ENCODE data around the gene ANGEL2. TPM values are rescaled to one million over a fixed set of nuclear protein-coding genes. Genes with fewer than 3 reads are reported as not detected.
"Not testable (repeated sequence)": the region's sequence is repeated elsewhere in the genome, so short reads cannot be mapped to it uniquely, and the experiment has no call there.

The ANGEL2 gene
- total RNA-seq, 1 donor from 2014 or later: 33.1 TPM

DNA sequence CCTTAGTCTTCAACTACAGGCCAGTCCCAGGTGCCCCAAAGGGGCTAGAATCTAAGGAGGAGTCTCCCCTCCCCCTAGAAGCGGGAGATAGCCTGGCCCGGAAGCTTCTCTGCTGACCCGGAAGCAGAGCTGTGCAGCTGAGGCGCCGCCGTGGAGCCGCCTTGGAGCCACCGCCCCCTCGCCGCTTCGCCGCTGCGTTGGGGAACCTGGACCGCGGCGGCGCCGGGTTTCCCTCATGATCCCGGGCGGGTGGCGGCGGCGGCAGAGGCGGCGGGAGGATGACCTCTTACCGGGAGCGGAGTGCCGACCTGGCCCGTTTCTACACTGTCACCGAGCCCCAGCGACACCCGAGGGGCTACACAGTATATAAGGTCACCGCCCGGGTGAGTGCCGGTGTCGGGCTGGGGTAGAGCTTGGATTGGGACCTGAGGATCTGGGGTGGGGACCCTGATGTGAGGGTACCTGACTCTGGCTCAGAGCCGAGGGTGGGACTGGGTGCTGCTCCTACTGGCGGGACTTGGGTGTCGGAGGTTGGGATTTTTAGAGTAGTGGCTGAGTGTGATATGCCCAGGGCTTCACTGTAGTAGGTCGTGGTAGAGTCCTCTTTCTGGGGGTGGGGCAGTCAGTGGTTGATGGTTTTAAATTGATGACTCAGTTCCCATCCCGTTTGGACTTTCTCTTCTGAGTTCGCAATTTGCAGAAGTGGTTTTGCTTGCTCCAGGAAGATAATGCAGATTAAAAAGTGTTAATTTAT is 35.6 kb upstream of the ANGEL2 start, which contains the start of gene RPS6KC1:
Gene RPS6KC1 (plus strand): TSS at position 115 of the 754 bp plus-strand sequence. CDS start 164 bp downstream, at position 279.
- peak; percentile 20 for TF ChIP-seq CTCF (IDR thresholded peaks at IDR 0.05; ENCODE audit: partially characterized antibody, unreplicated experiment)
- Mint-ChIP-seq H3K36me3 (ENCODE audit: unreplicated experiment) (peaks cover 8% of the 10 kb centered on the region), H3K4me3 (ENCODE audit: unreplicated experiment) (peak within 1 kb of the TSS; percentile 99), H3K27me3 (ENCODE audit: unreplicated experiment) (peaks cover 4% of the 10 kb centered on the region), H3K4me1 (ENCODE audit: low read depth, unreplicated experiment) (peaks cover 9% of the 10 kb centered on the region), H3K27ac (ENCODE audit: unreplicated experiment) (peak within 1 kb of the TSS; percentile 87), H3K9me3 (ENCODE audit: unreplicated experiment) (peaks cover 3% of the 10 kb centered on the region)
- peak; percentile 89 for DNase-seq

- Mint-ChIP-seq H3K4me3 (ENCODE audit: unreplicated experiment) (peak overlapping the region; percentile 99), H3K9me3 (ENCODE audit: unreplicated experiment) (peaks cover 3% of the 10 kb centered on the region), H3K4me1 (ENCODE audit: low read depth, unreplicated experiment) (peaks cover 9% of the 10 kb centered on the region), H3K27ac (ENCODE audit: unreplicated experiment) (peak overlapping the region; percentile 79), H3K27me3 (ENCODE audit: unreplicated experiment) (peaks cover 4% of the 10 kb centered on the region), H3K36me3 (ENCODE audit: unreplicated experiment) (peaks cover 8% of the 10 kb centered on the region)
- DNase-seq: no peak
- TF ChIP-seq CTCF (IDR thresholded peaks at IDR 0.05; ENCODE audit: partially characterized antibody, unreplicated experiment): no peak
Observed at GRCh38 chr1:213050745-213051126, 35.1 kb upstream of the ANGEL2 start.

- peaks cover 9% of the 10 kb centered on the region for H3K4me1 Mint-ChIP-seq (ENCODE audit: low read depth, unreplicated experiment)
- no peak overlapping the region for H3K4me3 Mint-ChIP-seq (ENCODE audit: unreplicated experiment)
- no peak for DNase-seq
- no peak overlapping the region for H3K27ac Mint-ChIP-seq (ENCODE audit: unreplicated experiment)
- no peak for TF ChIP-seq CTCF (IDR thresholded peaks at IDR 0.05; ENCODE audit: partially characterized antibody, unreplicated experiment)
- H3K9me3 Mint-ChIP-seq (ENCODE audit: unreplicated experiment): peaks cover 3% of the 10 kb centered on the region
- peaks cover 8% of the 10 kb centered on the region for H3K36me3 Mint-ChIP-seq (ENCODE audit: unreplicated experiment)
- peaks cover 4% of the 10 kb centered on the region for H3K27me3 Mint-ChIP-seq (ENCODE audit: unreplicated experiment)
Observed at GRCh38 chr1:213049232-213049631, 33.6 kb upstream of the ANGEL2 start.

- H3K4me1 Mint-ChIP-seq (ENCODE audit: low read depth, unreplicated experiment); H3K4me3 Mint-ChIP-seq (ENCODE audit: unreplicated experiment); DNase-seq; H3K27ac Mint-ChIP-seq (ENCODE audit: unreplicated experiment); H3K9me3 Mint-ChIP-seq (ENCODE audit: unreplicated experiment); H3K27me3 Mint-ChIP-seq (ENCODE audit: unreplicated experiment); H3K36me3 Mint-ChIP-seq (ENCODE audit: unreplicated experiment): not testable (repeated sequence)
Observed at GRCh38 chr1:213045321-213046226, 29.9 kb upstream of the ANGEL2 start.

- Mint-ChIP-seq H3K4me3 (ENCODE audit: unreplicated experiment) (no peak overlapping the region), H3K36me3 (ENCODE audit: unreplicated experiment) (no peaks in the 10 kb centered on the region), H3K27ac (ENCODE audit: unreplicated experiment) (no peak overlapping the region), H3K4me1 (ENCODE audit: low read depth, unreplicated experiment) (no peaks in the 10 kb centered on the region), H3K9me3 (ENCODE audit: unreplicated experiment) (no peaks in the 10 kb centered on the region), H3K27me3 (ENCODE audit: unreplicated experiment) (no peaks in the 10 kb centered on the region)
- DNase-seq: no peak
- TF ChIP-seq CTCF (IDR thresholded peaks at IDR 0.05; ENCODE audit: partially characterized antibody, unreplicated experiment): no peak
Observed at GRCh38 chr1:213041443-213041842, 25.8 kb upstream of the ANGEL2 start.
